A549 (cell line): Measurements from ENCODE around the gene ADGRG2.
"Not testable (repeated sequence)": the region's sequence is repeated elsewhere in the genome, so short reads cannot be mapped to it uniquely, and the experiment has no call there.

Source experiments
- EP300 ChIP-seq, 2 experiments: fragments of >200 bp; sonication (Bioruptor Twin); formaldehyde crosslinking; IDR thresholded peaks; 2 replicates in 1 of 2; 3 replicates in 1 of 2; pipeline ENCODE4 v1.6.1; 2016 to 2017
- ESRRA ChIP-seq: fragments of 150-350 bp; IDR thresholded peaks from 2 replicates; pipeline ENCODE4 v1.6.1; 2014; ENCODE audit warnings: mild to moderate bottlenecking, low read length, borderline replicate concordance
- FOSL2 ChIP-seq, 2 experiments: fragments of 450-650 bp in 1 of 2; fragments of >200 bp in 1 of 2; sonication (Bioruptor Twin) in 1 of 2; formaldehyde crosslinking; IDR thresholded peaks; 2 replicates each; pipeline versions ENCODE4 v1.5.0 to v1.6.1; 2016 to 2020; ENCODE audit warnings: mild to moderate bottlenecking in 1 of 2, moderate library complexity in 1 of 2
- KDM5A ChIP-seq: fragments of 200-600 bp; sonication (generic); IDR thresholded peaks from 2 replicates; pipeline ENCODE4 v1.6.1; 2016; ENCODE audit warnings: antibody characterized with exemption, mild to moderate bottlenecking
- MAFK ChIP-seq: fragments of 450-650 bp; IDR thresholded peaks from 2 replicates; pipeline ENCODE4 v1.6.1; 2014; ENCODE audit not compliant: partially characterized antibody
- MYC ChIP-seq: IDR thresholded peaks from 2 replicates; pipeline ENCODE4 v1.6.1; 2012; ENCODE audit warnings: mild to moderate bottlenecking, inconsistent platforms, low read length, improper control_type of control experiment, borderline replicate concordance
- POLR2A ChIP-seq: IDR thresholded peaks from 2 replicates; pipeline ENCODE4 v1.6.1; 2012; ENCODE audit warnings: mild to moderate bottlenecking, low read length
- POLR2AphosphoS2 ChIP-seq: conservative IDR thresholded peaks from 2 replicates; pipeline ENCODE4 v1.6.1; 2012; ENCODE audit warnings: low read length, improper control_type of control experiment, inconsistent platforms
- RCOR1 ChIP-seq: fragments of 150-350 bp; IDR thresholded peaks from 2 replicates; pipeline ENCODE4 v1.6.1; 2014; ENCODE audit warnings: antibody characterized with exemption, low read length, low read depth
- SMC3 ChIP-seq: fragments of >200 bp; sonication (Bioruptor Twin); formaldehyde crosslinking; IDR thresholded peaks from 3 replicates; pipeline ENCODE4 v1.6.1; 2018; ENCODE audit warnings: inconsistent platforms
- ZSCAN20 ChIP-seq: fragments of 250-450 bp; sonication (Bioruptor Pico); IDR thresholded peaks from 2 replicates; pipeline ENCODE4 v1.8.0; 2022; ENCODE audit warnings: mild to moderate bottlenecking, moderate library complexity
- TF ChIP-seq, protein P1 (sequence below): IDR thresholded peaks from 2 replicates; pipeline ENCODE4 v1.6.1; 2012
- TF ChIP-seq, protein P2 (sequence below): fragments of >200 bp; sonication (Bioruptor Twin); formaldehyde crosslinking; IDR thresholded peaks from 3 replicates; pipeline ENCODE4 v1.5.1; 2016
- TF ChIP-seq, protein P3 (sequence below): fragments of 200-600 bp; sonication (generic); IDR thresholded peaks from 2 replicates; pipeline ENCODE4 v1.6.1; 2016; ENCODE audit warnings: antibody characterized with exemption, mild to moderate bottlenecking, moderate library complexity

DNA sequence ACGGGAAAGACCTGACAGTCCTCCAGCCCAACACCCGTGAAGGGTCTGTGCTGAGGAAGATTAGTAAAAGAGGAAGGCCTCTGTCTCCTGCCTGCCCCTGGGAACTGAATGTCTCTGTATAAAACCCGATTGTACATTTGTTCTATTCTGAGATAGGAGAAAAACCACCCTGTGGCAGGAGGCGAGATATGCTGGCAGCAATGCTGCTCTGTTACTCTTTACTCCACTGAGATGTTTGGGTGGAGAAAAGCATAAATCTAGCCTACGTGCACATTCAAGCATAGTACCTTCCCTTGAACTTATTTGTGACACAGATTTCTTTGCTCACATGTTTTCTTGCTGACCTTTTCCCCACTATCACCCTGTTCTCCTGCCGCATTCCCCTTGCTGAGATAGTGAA is 142.0 kb downstream of the ADGRG2 start:
- TF ChIP-seq EP300 (IDR thresholded peaks at IDR 0.05); POLR2AphosphoS2; MAFK; ESRRA; POLR2A; SMC3; ZSCAN20 (CRISPR knock-in tag); MYC; RCOR1; FOSL2 (IDR thresholded peaks at IDR 0.05); FOSL2 (CRISPR knock-in tag; IDR thresholded peaks at IDR 0.05); KDM5A: not testable (repeated sequence)
- TF ChIP-seq, protein P1, sequence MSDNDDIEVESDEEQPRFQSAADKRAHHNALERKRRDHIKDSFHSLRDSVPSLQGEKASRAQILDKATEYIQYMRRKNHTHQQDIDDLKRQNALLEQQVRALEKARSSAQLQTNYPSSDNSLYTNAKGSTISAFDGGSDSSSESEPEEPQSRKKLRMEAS, result not testable (repeated sequence)
- TF ChIP-seq, protein P2, sequence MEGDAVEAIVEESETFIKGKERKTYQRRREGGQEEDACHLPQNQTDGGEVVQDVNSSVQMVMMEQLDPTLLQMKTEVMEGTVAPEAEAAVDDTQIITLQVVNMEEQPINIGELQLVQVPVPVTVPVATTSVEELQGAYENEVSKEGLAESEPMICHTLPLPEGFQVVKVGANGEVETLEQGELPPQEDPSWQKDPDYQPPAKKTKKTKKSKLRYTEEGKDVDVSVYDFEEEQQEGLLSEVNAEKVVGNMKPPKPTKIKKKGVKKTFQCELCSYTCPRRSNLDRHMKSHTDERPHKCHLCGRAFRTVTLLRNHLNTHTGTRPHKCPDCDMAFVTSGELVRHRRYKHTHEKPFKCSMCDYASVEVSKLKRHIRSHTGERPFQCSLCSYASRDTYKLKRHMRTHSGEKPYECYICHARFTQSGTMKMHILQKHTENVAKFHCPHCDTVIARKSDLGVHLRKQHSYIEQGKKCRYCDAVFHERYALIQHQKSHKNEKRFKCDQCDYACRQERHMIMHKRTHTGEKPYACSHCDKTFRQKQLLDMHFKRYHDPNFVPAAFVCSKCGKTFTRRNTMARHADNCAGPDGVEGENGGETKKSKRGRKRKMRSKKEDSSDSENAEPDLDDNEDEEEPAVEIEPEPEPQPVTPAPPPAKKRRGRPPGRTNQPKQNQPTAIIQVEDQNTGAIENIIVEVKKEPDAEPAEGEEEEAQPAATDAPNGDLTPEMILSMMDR, result not testable (repeated sequence)
- TF ChIP-seq, protein P3, sequence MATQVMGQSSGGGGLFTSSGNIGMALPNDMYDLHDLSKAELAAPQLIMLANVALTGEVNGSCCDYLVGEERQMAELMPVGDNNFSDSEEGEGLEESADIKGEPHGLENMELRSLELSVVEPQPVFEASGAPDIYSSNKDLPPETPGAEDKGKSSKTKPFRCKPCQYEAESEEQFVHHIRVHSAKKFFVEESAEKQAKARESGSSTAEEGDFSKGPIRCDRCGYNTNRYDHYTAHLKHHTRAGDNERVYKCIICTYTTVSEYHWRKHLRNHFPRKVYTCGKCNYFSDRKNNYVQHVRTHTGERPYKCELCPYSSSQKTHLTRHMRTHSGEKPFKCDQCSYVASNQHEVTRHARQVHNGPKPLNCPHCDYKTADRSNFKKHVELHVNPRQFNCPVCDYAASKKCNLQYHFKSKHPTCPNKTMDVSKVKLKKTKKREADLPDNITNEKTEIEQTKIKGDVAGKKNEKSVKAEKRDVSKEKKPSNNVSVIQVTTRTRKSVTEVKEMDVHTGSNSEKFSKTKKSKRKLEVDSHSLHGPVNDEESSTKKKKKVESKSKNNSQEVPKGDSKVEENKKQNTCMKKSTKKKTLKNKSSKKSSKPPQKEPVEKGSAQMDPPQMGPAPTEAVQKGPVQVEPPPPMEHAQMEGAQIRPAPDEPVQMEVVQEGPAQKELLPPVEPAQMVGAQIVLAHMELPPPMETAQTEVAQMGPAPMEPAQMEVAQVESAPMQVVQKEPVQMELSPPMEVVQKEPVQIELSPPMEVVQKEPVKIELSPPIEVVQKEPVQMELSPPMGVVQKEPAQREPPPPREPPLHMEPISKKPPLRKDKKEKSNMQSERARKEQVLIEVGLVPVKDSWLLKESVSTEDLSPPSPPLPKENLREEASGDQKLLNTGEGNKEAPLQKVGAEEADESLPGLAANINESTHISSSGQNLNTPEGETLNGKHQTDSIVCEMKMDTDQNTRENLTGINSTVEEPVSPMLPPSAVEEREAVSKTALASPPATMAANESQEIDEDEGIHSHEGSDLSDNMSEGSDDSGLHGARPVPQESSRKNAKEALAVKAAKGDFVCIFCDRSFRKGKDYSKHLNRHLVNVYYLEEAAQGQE, result not testable (repeated sequence)
